CD14-positive monocyte (primary cell): ENCODE data around the gene PODXL. TPM values are rescaled to one million over a fixed set of nuclear protein-coding genes. Genes with fewer than 3 reads are reported as not detected.

Source experiments
- DNase-seq, 3 donors: peaks; one replicate each; pipeline ENCODE4 v3.0.0-alpha.2; 2011 to 2022
- H2AFZ ChIP-seq: 2 replicates; pipeline ENCODE4 v1.6.0; 2012; ENCODE audit warnings: mild to moderate bottlenecking, low read depth, low read length, inconsistent platforms; ENCODE audit not compliant: insufficient read depth, poor library complexity, severe bottlenecking
- H3K27ac ChIP-seq, 2 donors: 1 replicate in 1 of 2; 2 replicates in 1 of 2; pipeline ENCODE4 v1.5.1; 2012 to 2013; ENCODE audit warnings: low read length in 2 of 2, control low read depth in 1 of 2, inconsistent platforms in 1 of 2, low read depth in 1 of 2, mild to moderate bottlenecking in 1 of 2
- H3K27me3 ChIP-seq, 2 donors: one replicate each; pipeline versions ENCODE4 v1.6.0 to v1.6.1; 2011 to 2013; ENCODE audit warnings: low read length in 2 of 2; ENCODE audit not compliant: control insufficient read depth in 2 of 2, insufficient read depth in 2 of 2
- H3K36me3 ChIP-seq, 2 donors: replicated peaks in 1 of 2; 1 replicate in 1 of 2; 2 replicates in 1 of 2; pipeline versions ENCODE4 v1.5.1 to v1.6.1; 2012 to 2013; ENCODE audit warnings: low read length in 2 of 2, control low read depth in 1 of 2, inconsistent platforms in 1 of 2, mild to moderate bottlenecking in 1 of 2; ENCODE audit not compliant: insufficient read depth in 2 of 2, control insufficient read depth in 1 of 2
- H3K4me1 ChIP-seq, 2 donors: 1 replicate in 1 of 2; 2 replicates in 1 of 2; pipeline versions ENCODE4 v1.5.1 to v1.6.1; 2012 to 2013; ENCODE audit warnings: low read length in 2 of 2, control low read depth in 1 of 2, inconsistent platforms in 1 of 2, mild to moderate bottlenecking in 1 of 2, moderate library complexity in 1 of 2; ENCODE audit not compliant: insufficient read depth in 2 of 2, control insufficient read depth in 1 of 2
- H3K4me2 ChIP-seq: replicated peaks from 2 replicates; pipeline ENCODE3; 2012; ENCODE audit warnings: low read length, moderate library complexity, mild to moderate bottlenecking; ENCODE audit not compliant: poor library complexity, severe bottlenecking; ENCODE audit errors: extremely low read depth
- H3K4me3 ChIP-seq, 3 experiments: fragments of 200-600 bp in 1 of 3; sonication (generic) in 1 of 3; replicated peaks in 1 of 3; 1 replicate in 2 of 3; 2 replicates in 1 of 3; pipeline ENCODE4 v1.5.1; 2011 to 2013; ENCODE audit warnings: low read length in 3 of 3, mild to moderate bottlenecking in 3 of 3, control low read depth in 2 of 3, low read depth in 2 of 3, inconsistent platforms in 1 of 3, moderate library complexity in 1 of 3
- H3K79me2 ChIP-seq: 2 replicates; pipeline ENCODE4 v1.6.0; 2012; ENCODE audit warnings: mild to moderate bottlenecking, control low read depth, inconsistent platforms, low read length, moderate library complexity; ENCODE audit not compliant: insufficient read depth
- H3K9ac ChIP-seq: 2 replicates; pipeline ENCODE4 v1.6.0; 2017; ENCODE audit warnings: low read length, mild to moderate bottlenecking; ENCODE audit not compliant: insufficient read depth, poor library complexity, severe bottlenecking
- H3K9me3 ChIP-seq, 2 donors: replicated peaks in 1 of 2; 1 replicate in 1 of 2; 2 replicates in 1 of 2; pipeline versions ENCODE4 v1.5.1 to v1.6.1; 2012 to 2013; ENCODE audit warnings: low read length in 2 of 2, control low read depth in 1 of 2; ENCODE audit not compliant: control insufficient read depth in 1 of 2, insufficient read depth in 1 of 2
- H4K20me1 ChIP-seq: 2 replicates; pipeline ENCODE4 v1.6.0; 2012; ENCODE audit warnings: mild to moderate bottlenecking, low read length, control low read depth, moderate library complexity; ENCODE audit not compliant: insufficient read depth
- H3K27ac Mint-ChIP-seq, 7 donors: one replicate each; pipeline ENCODE4 v1.8.0; 2020; ENCODE audit warnings: mild to moderate bottlenecking in 7 of 7, mixed read lengths in 7 of 7, moderate library complexity in 6 of 7, inconsistent platforms in 2 of 7
- H3K27me3 Mint-ChIP-seq, 3 donors: one replicate each; pipeline ENCODE4 v1.8.0; 2021 to 2022; ENCODE audit warnings: low read depth in 3 of 3, mild to moderate bottlenecking in 3 of 3, mixed read lengths in 3 of 3, moderate library complexity in 3 of 3, inconsistent platforms in 1 of 3
- H3K36me3 Mint-ChIP-seq, 2 donors: one replicate each; pipeline ENCODE4 v1.8.0; 2020; ENCODE audit warnings: mixed read lengths in 2 of 2, inconsistent platforms in 1 of 2, mild to moderate bottlenecking in 1 of 2
- H3K4me1 Mint-ChIP-seq: one replicate; pipeline ENCODE4 v1.8.0; 2020; ENCODE audit warnings: mild to moderate bottlenecking, mixed read lengths
- H3K4me3 Mint-ChIP-seq, 2 donors: one replicate each; pipeline ENCODE4 v1.8.0; 2020; ENCODE audit warnings: mild to moderate bottlenecking in 2 of 2, mixed read lengths in 2 of 2, moderate library complexity in 1 of 2
- H3K9me3 Mint-ChIP-seq, 7 donors: one replicate each; pipeline ENCODE4 v1.8.0; 2020 to 2022; ENCODE audit warnings: mixed read lengths in 7 of 7, mild to moderate bottlenecking in 6 of 7, moderate library complexity in 6 of 7, inconsistent platforms in 2 of 7
- WGBS: methylation state at CpG from one replicate; pipeline ENCODE4 v1.1.5; 2013; ENCODE audit warnings: missing lambda C conversion rate; ENCODE audit not compliant: insufficient coverage; 5-methylcytosine and 5-hydroxymethylcytosine counted together
- intact Hi-C, 2 donors: fragments of 100-400 bp; cut with micrococcal nuclease; formaldehyde crosslinking; loops; one replicate each; pipeline versions ENCODE4 v1.15.0 to v1.15.1; 2023
- polyA plus RNA-seq, 3 donors: library from polyadenylated mRNA; depleted of rRNA in 1 of 3; unstranded in 2 of 3; stranded (reverse) in 1 of 3; fragments of 300-500 nt in 2 of 3; fragments of >200 nt in 1 of 3; fragmentation: Illumina TruSeq in 2 of 3; gene quantifications; 1 replicate in 2 of 3; 2 replicates in 1 of 3; pipeline ENCODE4 v1.2.3, GENCODE V29; 2012 to 2021
- TF ChIP-seq, protein P1 (sequence below): fragments of 200-600 bp; IDR thresholded peaks from one replicate; pipeline ENCODE4 v1.8.0; 2022; ENCODE audit warnings: antibody characterized with exemption, mild to moderate bottlenecking

The PODXL gene
- polyA plus RNA-seq, 3 donors = 0.20 to 0.25 TPM; not detected in 1

GRCh38 chr7:131586259-131586658 lies 29.8 kb upstream of the PODXL start:
- TF ChIP-seq, protein P1, sequence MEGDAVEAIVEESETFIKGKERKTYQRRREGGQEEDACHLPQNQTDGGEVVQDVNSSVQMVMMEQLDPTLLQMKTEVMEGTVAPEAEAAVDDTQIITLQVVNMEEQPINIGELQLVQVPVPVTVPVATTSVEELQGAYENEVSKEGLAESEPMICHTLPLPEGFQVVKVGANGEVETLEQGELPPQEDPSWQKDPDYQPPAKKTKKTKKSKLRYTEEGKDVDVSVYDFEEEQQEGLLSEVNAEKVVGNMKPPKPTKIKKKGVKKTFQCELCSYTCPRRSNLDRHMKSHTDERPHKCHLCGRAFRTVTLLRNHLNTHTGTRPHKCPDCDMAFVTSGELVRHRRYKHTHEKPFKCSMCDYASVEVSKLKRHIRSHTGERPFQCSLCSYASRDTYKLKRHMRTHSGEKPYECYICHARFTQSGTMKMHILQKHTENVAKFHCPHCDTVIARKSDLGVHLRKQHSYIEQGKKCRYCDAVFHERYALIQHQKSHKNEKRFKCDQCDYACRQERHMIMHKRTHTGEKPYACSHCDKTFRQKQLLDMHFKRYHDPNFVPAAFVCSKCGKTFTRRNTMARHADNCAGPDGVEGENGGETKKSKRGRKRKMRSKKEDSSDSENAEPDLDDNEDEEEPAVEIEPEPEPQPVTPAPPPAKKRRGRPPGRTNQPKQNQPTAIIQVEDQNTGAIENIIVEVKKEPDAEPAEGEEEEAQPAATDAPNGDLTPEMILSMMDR = no peak
- Histone ChIP-seq H2AFZ (no peak overlapping the region), H3K9ac (no peak overlapping the region), H3K4me3 (no peak overlapping the region), H3K9me3 (no peaks in the 10 kb centered on the region), H3K4me2 (no peak overlapping the region), H4K20me1 (no peaks in the 10 kb centered on the region), H3K79me2 (no peaks in the 10 kb centered on the region), H3K36me3 (no peaks in the 10 kb centered on the region), H3K4me1 (no peaks in the 10 kb centered on the region), H3K27me3 (no peaks in the 10 kb centered on the region), H3K27ac (no peak overlapping the region)
- no peaks in the 10 kb centered on the region for H3K9me3 Mint-ChIP-seq
- no peaks in the 10 kb centered on the region for H3K36me3 Mint-ChIP-seq
- no peak overlapping the region for H3K27ac Mint-ChIP-seq
- H3K27me3 Mint-ChIP-seq = peaks cover 0 to 6% (median 1%) of the 10 kb centered on the region in 3 donors
- intact Hi-C loops = no loop called here
- H3K4me1 Mint-ChIP-seq = no peaks in the 10 kb centered on the region
- no peak overlapping the region for H3K4me3 Mint-ChIP-seq
- 74% methylated on average over 5 of the region's 5 CpGs for WGBS
- DNase-seq = no peak

DNA sequence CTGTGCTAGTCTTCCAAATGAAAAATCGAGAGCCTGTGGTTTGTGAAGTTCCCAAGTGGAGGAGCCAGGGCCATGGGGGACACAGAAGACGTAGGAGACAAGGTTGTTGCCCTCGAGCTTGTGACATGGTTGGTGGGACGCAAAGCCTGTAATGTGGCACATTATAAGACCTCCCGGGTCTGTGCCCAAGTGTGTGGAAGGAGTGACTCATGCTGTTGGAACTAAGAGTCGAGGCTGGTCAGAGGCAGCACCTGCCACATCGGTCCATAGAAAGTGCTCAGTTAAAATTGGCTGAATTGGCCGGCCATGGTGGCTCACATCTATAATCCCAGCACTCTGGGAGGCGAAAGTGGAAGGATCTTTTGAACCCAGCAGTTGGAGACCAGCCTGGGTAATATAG lies 27.0 kb upstream of the PODXL start:
- Mint-ChIP-seq H3K4me1 (no peaks in the 10 kb centered on the region), H3K27ac (no peak overlapping the region), H3K36me3 (no peaks in the 10 kb centered on the region), H3K4me3 (no peak overlapping the region), H3K9me3 (no peaks in the 10 kb centered on the region), H3K27me3 (peaks cover 0 to 6% (median 4%) of the 10 kb centered on the region in 3 donors)
- TF ChIP-seq, protein P1 = no peak
- intact Hi-C loops = no loop called here
- H4K20me1 ChIP-seq = no peaks in the 10 kb centered on the region
- no peak for DNase-seq
- H3K9me3 ChIP-seq = no peaks in the 10 kb centered on the region
- H3K9ac ChIP-seq = no peak overlapping the region
- H3K27ac ChIP-seq = no peak overlapping the region
- no peaks in the 10 kb centered on the region for H3K79me2 ChIP-seq
- H3K4me1 ChIP-seq = no peaks in the 10 kb centered on the region
- H3K4me2 ChIP-seq = no peak overlapping the region
- no peaks in the 10 kb centered on the region for H3K36me3 ChIP-seq
- WGBS = 97% methylated on average over 4 of the region's 9 CpGs
- H3K27me3 ChIP-seq = no peaks in the 10 kb centered on the region
- no peak overlapping the region for H3K4me3 ChIP-seq
- no peak overlapping the region for H2AFZ ChIP-seq
